Measurements from ENCODE around the gene HSD17B11.

HSD17B11 gene

DNA sequence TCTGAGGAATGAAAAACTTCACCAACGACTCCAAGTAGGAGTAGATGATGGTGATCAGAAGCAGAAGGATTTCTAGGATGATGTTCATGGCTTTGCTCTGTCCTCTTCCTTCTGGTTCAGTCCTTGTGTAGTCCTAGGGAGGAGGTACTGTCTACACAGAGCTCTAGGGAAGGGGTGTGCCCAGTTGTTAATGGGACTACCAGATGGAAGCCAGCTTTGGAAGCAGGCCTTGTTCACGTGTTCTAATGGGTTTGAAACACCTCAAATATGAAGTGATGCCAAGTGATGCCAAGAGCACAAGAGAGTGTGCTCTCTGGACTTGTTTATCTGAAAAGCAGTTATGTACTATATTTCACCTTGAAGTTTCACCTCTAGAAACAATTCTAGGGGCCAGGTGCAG is 68.2 kb downstream of the HSD17B11 start, which contains the start of gene HSD17B13:
Gene HSD17B13, minus strand, starts transcription at position 129 of the 400 bp plus-strand sequence. Its CDS starts 41 bp downstream, at position 88.
- Histone ChIP-seq H3K27ac (replicated peaks) (no peak within 1 kb of the TSS), H3K27me3 (ENCODE audit: insufficient read depth, poor library complexity, severe bottlenecking) (no peaks in the 10 kb centered on the region), H3K4me3 (replicated peaks; ENCODE audit: insufficient read depth, low read length) (no peak within 1 kb of the TSS)
- DNase-seq (ENCODE audit: low read depth in 1 of 2, low spot score in 1 of 2): no peak
- TF ChIP-seq, protein P1, sequence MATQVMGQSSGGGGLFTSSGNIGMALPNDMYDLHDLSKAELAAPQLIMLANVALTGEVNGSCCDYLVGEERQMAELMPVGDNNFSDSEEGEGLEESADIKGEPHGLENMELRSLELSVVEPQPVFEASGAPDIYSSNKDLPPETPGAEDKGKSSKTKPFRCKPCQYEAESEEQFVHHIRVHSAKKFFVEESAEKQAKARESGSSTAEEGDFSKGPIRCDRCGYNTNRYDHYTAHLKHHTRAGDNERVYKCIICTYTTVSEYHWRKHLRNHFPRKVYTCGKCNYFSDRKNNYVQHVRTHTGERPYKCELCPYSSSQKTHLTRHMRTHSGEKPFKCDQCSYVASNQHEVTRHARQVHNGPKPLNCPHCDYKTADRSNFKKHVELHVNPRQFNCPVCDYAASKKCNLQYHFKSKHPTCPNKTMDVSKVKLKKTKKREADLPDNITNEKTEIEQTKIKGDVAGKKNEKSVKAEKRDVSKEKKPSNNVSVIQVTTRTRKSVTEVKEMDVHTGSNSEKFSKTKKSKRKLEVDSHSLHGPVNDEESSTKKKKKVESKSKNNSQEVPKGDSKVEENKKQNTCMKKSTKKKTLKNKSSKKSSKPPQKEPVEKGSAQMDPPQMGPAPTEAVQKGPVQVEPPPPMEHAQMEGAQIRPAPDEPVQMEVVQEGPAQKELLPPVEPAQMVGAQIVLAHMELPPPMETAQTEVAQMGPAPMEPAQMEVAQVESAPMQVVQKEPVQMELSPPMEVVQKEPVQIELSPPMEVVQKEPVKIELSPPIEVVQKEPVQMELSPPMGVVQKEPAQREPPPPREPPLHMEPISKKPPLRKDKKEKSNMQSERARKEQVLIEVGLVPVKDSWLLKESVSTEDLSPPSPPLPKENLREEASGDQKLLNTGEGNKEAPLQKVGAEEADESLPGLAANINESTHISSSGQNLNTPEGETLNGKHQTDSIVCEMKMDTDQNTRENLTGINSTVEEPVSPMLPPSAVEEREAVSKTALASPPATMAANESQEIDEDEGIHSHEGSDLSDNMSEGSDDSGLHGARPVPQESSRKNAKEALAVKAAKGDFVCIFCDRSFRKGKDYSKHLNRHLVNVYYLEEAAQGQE (IDR thresholded peaks at IDR 0.05; ENCODE audit: insufficient replicate concordance, low read depth): no peak
- TF ChIP-seq GABPA (IDR thresholded peaks at IDR 0.05; ENCODE audit: low read depth): no peak
- TF ChIP-seq, protein P2, sequence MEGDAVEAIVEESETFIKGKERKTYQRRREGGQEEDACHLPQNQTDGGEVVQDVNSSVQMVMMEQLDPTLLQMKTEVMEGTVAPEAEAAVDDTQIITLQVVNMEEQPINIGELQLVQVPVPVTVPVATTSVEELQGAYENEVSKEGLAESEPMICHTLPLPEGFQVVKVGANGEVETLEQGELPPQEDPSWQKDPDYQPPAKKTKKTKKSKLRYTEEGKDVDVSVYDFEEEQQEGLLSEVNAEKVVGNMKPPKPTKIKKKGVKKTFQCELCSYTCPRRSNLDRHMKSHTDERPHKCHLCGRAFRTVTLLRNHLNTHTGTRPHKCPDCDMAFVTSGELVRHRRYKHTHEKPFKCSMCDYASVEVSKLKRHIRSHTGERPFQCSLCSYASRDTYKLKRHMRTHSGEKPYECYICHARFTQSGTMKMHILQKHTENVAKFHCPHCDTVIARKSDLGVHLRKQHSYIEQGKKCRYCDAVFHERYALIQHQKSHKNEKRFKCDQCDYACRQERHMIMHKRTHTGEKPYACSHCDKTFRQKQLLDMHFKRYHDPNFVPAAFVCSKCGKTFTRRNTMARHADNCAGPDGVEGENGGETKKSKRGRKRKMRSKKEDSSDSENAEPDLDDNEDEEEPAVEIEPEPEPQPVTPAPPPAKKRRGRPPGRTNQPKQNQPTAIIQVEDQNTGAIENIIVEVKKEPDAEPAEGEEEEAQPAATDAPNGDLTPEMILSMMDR (IDR thresholded peaks at IDR 0.05; ENCODE audit: insufficient read depth, low read length): no peak
- TF ChIP-seq SPI1 (IDR thresholded peaks at IDR 0.05; ENCODE audit: borderline replicate concordance, low read depth): no peak
- TF ChIP-seq POLR2AphosphoS5 (IDR thresholded peaks at IDR 0.05; ENCODE audit: low read depth): no peak

DNA sequence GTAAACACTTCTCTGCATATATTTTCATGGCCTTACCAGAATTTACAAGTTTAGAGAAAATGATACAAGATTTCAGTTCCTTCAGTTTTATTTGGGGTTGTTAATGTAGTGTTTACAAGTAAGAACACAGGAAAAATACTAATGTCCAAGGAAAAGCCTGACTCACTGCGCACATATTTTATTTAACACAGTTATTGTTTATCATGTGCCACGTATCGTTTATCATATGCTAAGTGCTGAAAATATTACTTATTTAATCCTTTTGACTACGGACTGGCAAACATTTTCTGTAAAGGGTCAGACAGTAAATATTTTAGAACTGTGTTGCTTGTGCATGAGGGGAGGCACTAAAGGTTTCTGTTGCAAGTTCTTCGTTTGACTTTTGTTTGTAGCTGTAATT is 69.1 kb downstream of the HSD17B11 start:
- no peak overlapping the region for H3K27ac ChIP-seq (replicated peaks)
- TF ChIP-seq, protein P2 (IDR thresholded peaks at IDR 0.05; ENCODE audit: insufficient read depth, low read length): no peak
- TF ChIP-seq SPI1 (IDR thresholded peaks at IDR 0.05; ENCODE audit: borderline replicate concordance, low read depth) (no peak), GABPA (IDR thresholded peaks at IDR 0.05; ENCODE audit: low read depth) (no peak), POLR2AphosphoS5 (IDR thresholded peaks at IDR 0.05; ENCODE audit: low read depth) (no peak)
- TF ChIP-seq, protein P1 (IDR thresholded peaks at IDR 0.05; ENCODE audit: insufficient replicate concordance, low read depth): no peak
- no peaks in the 10 kb centered on the region for H3K27me3 ChIP-seq (ENCODE audit: insufficient read depth, poor library complexity, severe bottlenecking)
- no peak overlapping the region for H3K4me3 ChIP-seq (replicated peaks; ENCODE audit: insufficient read depth, low read length)
- no peak for DNase-seq (ENCODE audit: low read depth in 1 of 2, low spot score in 1 of 2)

DNA sequence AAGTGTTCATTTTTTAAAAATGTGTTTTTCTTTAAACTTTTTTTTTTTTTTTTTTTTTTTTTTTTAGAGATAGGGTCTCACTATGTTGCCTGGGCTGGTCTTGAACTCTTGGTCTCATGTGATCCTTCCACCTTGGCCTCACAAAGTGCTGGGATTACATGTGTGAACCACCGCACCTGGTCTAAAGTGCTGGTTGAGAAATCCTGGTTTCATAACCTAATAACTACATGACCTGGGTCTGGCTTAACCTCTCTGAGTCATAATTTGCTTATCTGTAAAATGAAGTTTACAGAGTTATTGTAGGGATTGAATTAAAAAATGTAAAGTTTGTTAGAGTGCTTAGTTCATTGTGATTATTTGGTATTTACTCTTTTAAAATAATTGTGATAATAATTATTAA is 73.5 kb downstream of the HSD17B11 start:
- no peak overlapping the region for H3K27ac ChIP-seq (replicated peaks)
- no peaks in the 10 kb centered on the region for H3K27me3 ChIP-seq (ENCODE audit: insufficient read depth, poor library complexity, severe bottlenecking)
- TF ChIP-seq, protein P1 (IDR thresholded peaks at IDR 0.05; ENCODE audit: insufficient replicate concordance, low read depth): no peak
- TF ChIP-seq POLR2AphosphoS5 (IDR thresholded peaks at IDR 0.05; ENCODE audit: low read depth) (no peak), GABPA (IDR thresholded peaks at IDR 0.05; ENCODE audit: low read depth) (no peak), SPI1 (IDR thresholded peaks at IDR 0.05; ENCODE audit: borderline replicate concordance, low read depth) (no peak)
- TF ChIP-seq, protein P2 (IDR thresholded peaks at IDR 0.05; ENCODE audit: insufficient read depth, low read length): no peak
- DNase-seq (ENCODE audit: low read depth in 1 of 2, low spot score in 1 of 2): no peak
- no peak overlapping the region for H3K4me3 ChIP-seq (replicated peaks; ENCODE audit: insufficient read depth, low read length)
